Mammary epithelial cell (primary cell): Measurements from ENCODE around the gene UNG.

Source experiments
- CTCF ChIP-seq, 2 donors: IDR thresholded peaks in 1 of 2; conservative IDR thresholded peaks in 1 of 2; 2 replicates each; pipeline ENCODE4 v1.5.1; 2011 to 2012; ENCODE audit warnings: inconsistent platforms in 2 of 2, low read length in 2 of 2, mild to moderate bottlenecking in 2 of 2, control low read depth in 1 of 2, low read depth in 1 of 2; ENCODE audit not compliant: insufficient read depth in 1 of 2; ENCODE audit errors: extremely low read depth in 1 of 2
- EZH2 ChIP-seq: IDR thresholded peaks from 2 replicates; pipeline ENCODE4 v1.6.1; 2012; ENCODE audit warnings: low read length, inconsistent platforms, borderline replicate concordance

- TF ChIP-seq CTCF (conservative IDR thresholded peaks at IDR 0.05 in 1 of 2, IDR thresholded peaks at IDR 0.05 in 1 of 2; ENCODE audit: extremely low read depth in 1 of 2, insufficient read depth in 1 of 2, low read depth in 1 of 2, low read length in 2 of 2) (no peak), EZH2 (no peak)
Observed at GRCh38 chr12:109140560-109140959, 43.2 kb downstream of the UNG start.
